Natural killer cell (primary cell): ENCODE data around the gene TAPBPL. TPM values are rescaled to one million over a fixed set of nuclear protein-coding genes. Genes with fewer than 3 reads are reported as not detected.
"Not testable (repeated sequence)": the region's sequence is repeated elsewhere in the genome, so short reads cannot be mapped to it uniquely, and the experiment has no call there.

ENCODE experiments used
- ATAC-seq, 3 donors: fragments of 150-1000 bp in 2 of 3; fragments of 200-7000 bp in 1 of 3; cut with Tn5 transposase; 1 replicate in 1 of 3; 2 replicates in 2 of 3; pipeline ENCODE4 v1.10.0; 2021; ENCODE audit warnings: mild to moderate bottlenecking in 2 of 3, moderate library complexity in 2 of 3
- DNase-seq, 2 donors: peaks; one replicate each; pipeline versions ENCODE4 v3.0.0 to v3.0.0-alpha.2; 2013 to 2021; ENCODE audit warnings: mixed read lengths in 1 of 2
- H3K27ac ChIP-seq: one replicate; pipeline ENCODE4 v1.5.1; 2013; ENCODE audit warnings: mild to moderate bottlenecking, low read length
- H3K27me3 ChIP-seq: one replicate; pipeline ENCODE4 v1.6.1; 2013; ENCODE audit warnings: low read length; ENCODE audit not compliant: control insufficient read depth, insufficient read depth
- H3K36me3 ChIP-seq: one replicate; pipeline ENCODE4 v1.6.1; 2013; ENCODE audit warnings: low read length; ENCODE audit not compliant: control insufficient read depth, insufficient read depth
- H3K4me1 ChIP-seq: one replicate; pipeline ENCODE4 v1.6.1; 2013; ENCODE audit warnings: low read length; ENCODE audit not compliant: control insufficient read depth, insufficient read depth
- H3K4me3 ChIP-seq: one replicate; pipeline ENCODE4 v1.5.1; 2013; ENCODE audit warnings: low read length
- H3K9me3 ChIP-seq: one replicate; pipeline ENCODE4 v1.6.1; 2013; ENCODE audit warnings: low read length; ENCODE audit not compliant: control insufficient read depth, insufficient read depth
- H3K27ac Mint-ChIP-seq, 2 donors: one replicate each; pipeline ENCODE4 v1.8.0; 2022; ENCODE audit warnings: mild to moderate bottlenecking in 2 of 2, mixed read lengths in 2 of 2, moderate library complexity in 1 of 2
- H3K27me3 Mint-ChIP-seq, 2 donors: one replicate each; pipeline ENCODE4 v1.8.0; 2022; ENCODE audit warnings: low read depth in 2 of 2, mixed read lengths in 2 of 2
- H3K36me3 Mint-ChIP-seq: one replicate; pipeline ENCODE4 v1.8.0; 2022; ENCODE audit warnings: mixed read lengths
- H3K4me1 Mint-ChIP-seq, 2 donors: one replicate each; pipeline ENCODE4 v1.8.0; 2022; ENCODE audit warnings: mixed read lengths in 2 of 2
- H3K4me3 Mint-ChIP-seq: one replicate; pipeline ENCODE4 v1.8.0; 2022; ENCODE audit warnings: mild to moderate bottlenecking, moderate library complexity, mixed read lengths
- H3K9me3 Mint-ChIP-seq, 2 donors: one replicate each; pipeline ENCODE4 v1.8.0; 2022; ENCODE audit warnings: mixed read lengths in 2 of 2
- WGBS: methylation state at CpG from one replicate; pipeline ENCODE4 v1.1.7; 2013; ENCODE audit warnings: missing lambda C conversion rate; ENCODE audit not compliant: insufficient coverage; 5-methylcytosine and 5-hydroxymethylcytosine counted together
- intact Hi-C: fragments of 100-400 bp; cut with micrococcal nuclease; formaldehyde crosslinking; loops from one replicate; pipeline ENCODE4 v1.14.2; 2022
- total RNA-seq, 4 donors: library from RNA; stranded (reverse); fragments of 120-200 nt in 1 of 4; gene quantifications; one replicate each; pipeline versions ENCODE4 v1.2.3 to v1.2.4, GENCODE V29; 2013 to 2022
- TF ChIP-seq, protein P1 (sequence below): fragments of 200-600 bp; IDR thresholded peaks from one replicate; pipeline ENCODE4 v1.8.0; 2022; ENCODE audit warnings: antibody characterized with exemption

The TAPBPL gene
- total RNA-seq, 3 donors from 2014 or later (not counting 1 experiment from before 2014, with no cell fraction given) = 43.0 to 51.4 (median 46.9) TPM

DNA sequence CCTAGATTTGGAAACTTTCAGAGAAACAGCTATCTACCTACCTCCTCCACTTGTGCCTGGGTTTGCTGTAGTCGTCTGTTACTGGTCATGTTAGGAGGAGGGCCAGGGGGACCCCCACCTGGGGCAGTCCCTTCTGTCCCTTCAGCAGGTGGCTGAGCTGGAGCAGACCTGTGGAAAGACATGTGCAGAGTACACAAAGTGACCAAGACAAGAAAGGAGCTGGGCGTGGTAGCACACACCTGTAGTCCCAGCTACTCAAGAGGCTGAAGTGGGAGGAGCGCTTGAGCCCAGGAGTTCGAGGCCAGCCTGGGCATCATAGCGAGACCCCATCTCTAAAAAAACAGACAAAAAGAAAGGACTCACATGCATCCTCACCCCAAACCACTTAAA, 14.3 kb downstream of the TAPBPL start:
- no peaks in the 10 kb centered on the region for H3K9me3 Mint-ChIP-seq
- Histone ChIP-seq H3K4me3 (no peak overlapping the region), H3K27me3 (no peaks in the 10 kb centered on the region), H3K27ac (no peak overlapping the region), H3K4me1 (peaks cover 63% of the 10 kb centered on the region), H3K36me3 (peaks cover 40% of the 10 kb centered on the region), H3K9me3 (no peaks in the 10 kb centered on the region)
- 98% methylated on average over 5 of the region's 5 CpGs for WGBS
- H3K4me3 Mint-ChIP-seq = no peak overlapping the region
- peak overlapping the region; percentile 95 to 97 for H3K27ac Mint-ChIP-seq
- TF ChIP-seq, protein P1, sequence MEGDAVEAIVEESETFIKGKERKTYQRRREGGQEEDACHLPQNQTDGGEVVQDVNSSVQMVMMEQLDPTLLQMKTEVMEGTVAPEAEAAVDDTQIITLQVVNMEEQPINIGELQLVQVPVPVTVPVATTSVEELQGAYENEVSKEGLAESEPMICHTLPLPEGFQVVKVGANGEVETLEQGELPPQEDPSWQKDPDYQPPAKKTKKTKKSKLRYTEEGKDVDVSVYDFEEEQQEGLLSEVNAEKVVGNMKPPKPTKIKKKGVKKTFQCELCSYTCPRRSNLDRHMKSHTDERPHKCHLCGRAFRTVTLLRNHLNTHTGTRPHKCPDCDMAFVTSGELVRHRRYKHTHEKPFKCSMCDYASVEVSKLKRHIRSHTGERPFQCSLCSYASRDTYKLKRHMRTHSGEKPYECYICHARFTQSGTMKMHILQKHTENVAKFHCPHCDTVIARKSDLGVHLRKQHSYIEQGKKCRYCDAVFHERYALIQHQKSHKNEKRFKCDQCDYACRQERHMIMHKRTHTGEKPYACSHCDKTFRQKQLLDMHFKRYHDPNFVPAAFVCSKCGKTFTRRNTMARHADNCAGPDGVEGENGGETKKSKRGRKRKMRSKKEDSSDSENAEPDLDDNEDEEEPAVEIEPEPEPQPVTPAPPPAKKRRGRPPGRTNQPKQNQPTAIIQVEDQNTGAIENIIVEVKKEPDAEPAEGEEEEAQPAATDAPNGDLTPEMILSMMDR = no peak
- H3K36me3 Mint-ChIP-seq = peaks cover 7% of the 10 kb centered on the region
- intact Hi-C loops = no loop called here
- peak in 1 of 2 donors; percentile 11 for DNase-seq
- H3K4me1 Mint-ChIP-seq = peaks cover 75 to 89% of the 10 kb centered on the region in 2 donors
- ATAC-seq = no peak
- no peaks in the 10 kb centered on the region for H3K27me3 Mint-ChIP-seq

DNA sequence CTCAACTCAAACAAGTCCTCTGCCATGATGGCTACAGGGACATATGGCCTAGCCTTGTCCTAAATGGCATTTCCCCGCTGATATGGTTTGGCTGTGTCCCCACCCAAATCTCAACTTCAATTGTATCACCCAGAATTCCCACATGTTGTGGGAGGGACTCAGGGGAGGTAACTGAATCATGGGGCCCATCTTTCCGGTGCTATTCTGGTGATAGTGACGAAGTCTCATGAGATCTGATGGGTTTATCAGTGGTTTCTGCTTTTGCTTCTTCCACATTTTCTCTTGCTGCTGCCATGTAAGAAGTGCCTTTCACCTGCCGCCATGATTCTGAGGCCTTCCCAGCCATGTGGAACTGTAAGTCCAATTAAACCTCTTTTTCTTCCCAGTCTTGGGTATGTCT, 14.9 kb downstream of the TAPBPL start:
- intact Hi-C loops, H3K9me3 ChIP-seq, H3K36me3 Mint-ChIP-seq, H3K4me3 Mint-ChIP-seq, H3K4me3 ChIP-seq, H3K27me3 Mint-ChIP-seq, H3K9me3 Mint-ChIP-seq, H3K27me3 ChIP-seq, ATAC-seq, H3K27ac ChIP-seq: not testable (repeated sequence)
- H3K4me1 ChIP-seq = peaks cover 60% of the 10 kb centered on the region
- Mint-ChIP-seq H3K27ac (peak overlapping the region; percentile 95 to 97), H3K4me1 (peaks cover 73 to 87% of the 10 kb centered on the region in 2 donors)
- peaks cover 40% of the 10 kb centered on the region for H3K36me3 ChIP-seq
- 91% methylated on average over 4 of the region's 4 CpGs for WGBS
- peak in 1 of 2 donors; percentile 9 for DNase-seq

DNA sequence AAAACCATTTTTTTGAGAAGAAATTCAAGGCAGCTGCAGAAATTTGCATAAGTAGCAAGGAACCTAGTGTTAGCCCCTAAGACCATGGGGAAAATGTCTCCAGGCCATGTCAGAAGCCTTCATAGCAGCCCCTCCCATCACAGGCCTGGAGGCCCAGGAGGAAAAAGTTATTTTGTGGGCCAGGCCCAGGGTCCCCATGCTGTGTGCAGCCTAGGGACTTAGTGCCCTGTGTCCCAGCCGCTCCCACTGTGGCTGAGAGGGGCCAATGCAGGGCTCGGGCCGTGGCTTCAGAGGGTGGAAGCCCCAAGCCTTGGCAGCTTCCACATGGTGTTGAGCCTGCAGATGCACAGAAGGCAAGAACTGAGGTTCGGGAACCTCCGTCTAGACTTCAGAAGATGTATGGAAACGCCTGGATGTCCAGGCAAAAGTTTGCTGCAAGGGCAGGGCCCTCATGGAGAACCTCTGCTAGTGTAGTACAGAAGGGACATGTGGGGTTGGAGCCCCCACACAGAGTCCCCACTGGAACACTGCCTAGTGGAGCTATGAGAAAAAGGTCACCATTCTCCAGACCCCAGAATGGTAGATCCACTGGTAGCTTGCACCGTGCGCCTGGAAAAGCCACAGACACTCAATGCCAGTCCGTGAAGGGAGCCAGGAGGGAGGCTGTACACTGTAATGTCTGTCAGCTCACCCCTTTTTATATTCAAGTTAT, 15.9 kb downstream of the TAPBPL start:
- Mint-ChIP-seq H3K27ac (peak overlapping the region; percentile 95 to 97), H3K4me1 (peaks cover 64 to 77% of the 10 kb centered on the region in 2 donors), H3K4me3 (peak overlapping the region; percentile 57)
- 92% methylated on average over 9 of the region's 9 CpGs for WGBS
- H3K27me3 ChIP-seq, H3K9me3 Mint-ChIP-seq, H3K9me3 ChIP-seq, H3K4me3 ChIP-seq, H3K27me3 Mint-ChIP-seq, DNase-seq, ATAC-seq, intact Hi-C loops, H3K36me3 Mint-ChIP-seq, H3K27ac ChIP-seq: not testable (repeated sequence)
- Histone ChIP-seq H3K4me1 (peaks cover 50% of the 10 kb centered on the region), H3K36me3 (peaks cover 37% of the 10 kb centered on the region)

DNA sequence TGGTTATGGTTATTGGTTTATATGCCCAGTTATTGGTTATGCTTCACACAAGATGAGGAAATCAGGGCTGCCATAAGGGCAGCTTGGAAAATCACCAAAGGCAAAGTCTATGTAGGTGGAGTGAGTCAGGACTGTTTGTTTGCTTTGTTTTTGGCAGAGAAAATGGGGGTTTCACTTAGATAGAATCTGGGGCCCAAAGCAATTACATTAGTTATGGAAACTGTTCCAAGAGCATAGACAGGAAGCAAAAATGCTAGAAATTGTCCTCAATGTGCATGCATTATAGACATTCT, 16.4 kb downstream of the TAPBPL start:
- no peaks in the 10 kb centered on the region for H3K9me3 Mint-ChIP-seq
- H3K27me3 Mint-ChIP-seq = no peaks in the 10 kb centered on the region
- Histone ChIP-seq H3K27me3 (no peaks in the 10 kb centered on the region), H3K9me3 (no peaks in the 10 kb centered on the region), H3K27ac (no peak overlapping the region), H3K36me3 (peaks cover 33% of the 10 kb centered on the region), H3K4me3 (no peak overlapping the region), H3K4me1 (peaks cover 45% of the 10 kb centered on the region)
- H3K4me3 Mint-ChIP-seq = peak overlapping the region; percentile 57
- H3K27ac Mint-ChIP-seq = peak overlapping the region; percentile 95 to 97
- TF ChIP-seq, protein P1 = no peak
- peaks cover 59 to 72% of the 10 kb centered on the region in 2 donors for H3K4me1 Mint-ChIP-seq
- intact Hi-C loops = no loop called here
- peaks cover 7% of the 10 kb centered on the region for H3K36me3 Mint-ChIP-seq
- no peak for DNase-seq
- ATAC-seq = no peak
